Measurements from ENCODE around the gene PTPRG.

Gene PTPRG

GRCh38 chr3:61774279-61774890, 213.0 kb downstream of the PTPRG start:
- DNase-seq, result no peak

- DNase-seq, result no peak
These were observed 215.0 kb downstream of the PTPRG start for GRCh38 chr3:61776390-61776789.

GRCh38 chr3:61777483-61777882, 216.1 kb downstream of the PTPRG start:
- DNase-seq, result no peak

- no peak for DNase-seq
These were observed 216.7 kb downstream of the PTPRG start for GRCh38 chr3:61778095-61778494.

- no peak for DNase-seq
These were observed 218.6 kb downstream of the PTPRG start for GRCh38 chr3:61780016-61780415.

- no peak for DNase-seq
These were observed 219.3 kb downstream of the PTPRG start for GRCh38 chr3:61780455-61781228.

- no peak for DNase-seq
These were observed 222.8 kb downstream of the PTPRG start for GRCh38 chr3:61783993-61784718.

GRCh38 chr3:61788623-61789507, 227.5 kb downstream of the PTPRG start:
- DNase-seq, result no peak

GRCh38 chr3:61789861-61790260, 228.5 kb downstream of the PTPRG start:
- no peak for DNase-seq

- DNase-seq, result no peak
These were observed 229.0 kb downstream of the PTPRG start for GRCh38 chr3:61790411-61790810.

- no peak for DNase-seq
These were observed 231.7 kb downstream of the PTPRG start for GRCh38 chr3:61793056-61793455.

GRCh38 chr3:61793521-61793920, 232.2 kb downstream of the PTPRG start:
- no peak for DNase-seq

- DNase-seq, result no peak
These were observed 233.0 kb downstream of the PTPRG start for GRCh38 chr3:61794341-61794740.

GRCh38 chr3:61794961-61795360, 233.6 kb downstream of the PTPRG start:
- no peak for DNase-seq

- no peak for DNase-seq
These were observed 234.8 kb downstream of the PTPRG start for GRCh38 chr3:61796088-61796680.

GRCh38 chr3:61796911-61797310, 235.5 kb downstream of the PTPRG start:
- no peak for DNase-seq

- no peak for DNase-seq
These were observed 241.4 kb downstream of the PTPRG start for GRCh38 chr3:61802772-61803171.

GRCh38 chr3:61803983-61804382, 242.6 kb downstream of the PTPRG start:
- DNase-seq, result no peak

GRCh38 chr3:61804782-61805181, 243.4 kb downstream of the PTPRG start:
- no peak for DNase-seq

- DNase-seq, result no peak
These were observed 244.2 kb downstream of the PTPRG start for GRCh38 chr3:61805510-61806080.

- DNase-seq, result no peak
These were observed 245.4 kb downstream of the PTPRG start for GRCh38 chr3:61806810-61807209.

- DNase-seq, result peak; percentile 50
These were observed 246.5 kb downstream of the PTPRG start for GRCh38 chr3:61807865-61808276.
